ENCODE results near the gene ZC3H8.

The ZC3H8 gene

GRCh38 chr2:112162956-112163355 is 91.9 kb downstream of the ZC3H8 start:
- DNase-seq, result no peak

DNA sequence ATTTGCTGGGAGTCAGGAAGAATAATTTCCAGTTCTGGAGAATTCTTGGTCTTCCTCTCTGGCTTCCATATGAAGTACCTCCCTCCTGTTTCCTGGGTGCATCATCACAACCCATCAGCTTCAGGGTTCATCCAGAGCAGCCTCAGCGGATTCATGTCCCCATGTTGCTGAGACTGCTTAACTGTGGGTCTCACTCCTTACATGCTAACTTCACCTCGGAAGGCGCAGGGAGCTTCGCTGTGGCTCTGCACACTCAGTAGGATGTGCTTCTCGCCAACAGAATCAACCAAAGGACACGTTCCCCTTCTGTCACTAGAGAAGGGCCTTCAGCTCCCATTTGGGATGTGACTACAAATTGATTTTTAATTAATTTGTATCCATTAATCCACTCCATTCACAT is 92.5 kb downstream of the ZC3H8 start:
- DNase-seq, result no peak
